HEK293T (cell line): ENCODE results near the gene GBP5.

Experiments used
- ARNT ChIP-seq: fragments of 450-650 bp; IDR thresholded peaks from 2 replicates; pipeline ENCODE4 v1.6.1; 2017; ENCODE audit warnings: mild to moderate bottlenecking
- BHLHE40 ChIP-seq: fragments of 450-650 bp; IDR thresholded peaks from 2 replicates; pipeline ENCODE4 v1.6.1; 2016; ENCODE audit warnings: mild to moderate bottlenecking, moderate library complexity, borderline replicate concordance
- ELF4 ChIP-seq: fragments of 450-650 bp; IDR thresholded peaks from 2 replicates; pipeline ENCODE4 v1.6.1; 2017; ENCODE audit warnings: antibody characterized with exemption
- FOXA1 ChIP-seq: fragments of 450-650 bp; IDR thresholded peaks from 2 replicates; pipeline ENCODE4 v1.6.1; 2016; ENCODE audit warnings: mild to moderate bottlenecking
- FOXK2 ChIP-seq: fragments of 450-650 bp; IDR thresholded peaks from 2 replicates; pipeline ENCODE4 v1.6.1; 2016; ENCODE audit warnings: mild to moderate bottlenecking
- FOXM1 ChIP-seq: fragments of 450-650 bp; IDR thresholded peaks from 2 replicates; pipeline ENCODE4 v1.6.1; 2017; ENCODE audit warnings: mild to moderate bottlenecking, borderline replicate concordance
- LEF1 ChIP-seq: fragments of 450-650 bp; IDR thresholded peaks from 2 replicates; pipeline ENCODE4 v1.6.1; 2017; ENCODE audit warnings: mild to moderate bottlenecking, borderline replicate concordance
- NFRKB ChIP-seq: fragments of 450-650 bp; IDR thresholded peaks from 2 replicates; pipeline ENCODE4 v1.6.1; 2016; ENCODE audit warnings: mild to moderate bottlenecking, moderate library complexity
- SP1 ChIP-seq: fragments of 450-650 bp; IDR thresholded peaks from 2 replicates; pipeline ENCODE4 v1.6.1; 2017
- SUZ12 ChIP-seq: fragments of 450-650 bp; IDR thresholded peaks from 2 replicates; pipeline ENCODE4 v1.6.1; 2016; ENCODE audit warnings: mild to moderate bottlenecking
- TARDBP ChIP-seq: fragments of 450-650 bp; IDR thresholded peaks from 2 replicates; pipeline ENCODE4 v1.6.1; 2016
- ZNF384 ChIP-seq: fragments of 450-650 bp; IDR thresholded peaks from 2 replicates; pipeline ENCODE4 v1.6.1; 2016

- no peak for TF ChIP-seq SP1
- TF ChIP-seq FOXM1 = no peak
- no peak for TF ChIP-seq SUZ12
- no peak for TF ChIP-seq FOXK2
- TF ChIP-seq ARNT = no peak
- TF ChIP-seq TARDBP = no peak
- no peak for TF ChIP-seq BHLHE40
- no peak for TF ChIP-seq LEF1
- no peak for TF ChIP-seq NFRKB
- no peak for TF ChIP-seq ZNF384
- TF ChIP-seq FOXA1 = no peak
- no peak for TF ChIP-seq ELF4
These were observed 11.9 kb downstream of the GBP5 start for GRCh38 chr1:89260566-89261255.
